Osteoblast (primary cell): ENCODE measurements around the gene CS. TPM values are rescaled to one million over a fixed set of nuclear protein-coding genes. Genes with fewer than 3 reads are reported as not detected.

Source experiments
- DNase-seq: peaks from one replicate; pipeline ENCODE4 v3.0.0; 2011; ENCODE audit warnings: low spot score, mixed read lengths; ENCODE audit not compliant: insufficient read length; ENCODE audit errors: missing footprints
- H2AFZ ChIP-seq: 2 replicates; pipeline ENCODE4 v1.6.0; 2011; ENCODE audit warnings: mild to moderate bottlenecking, low read length
- H3K27ac ChIP-seq: 2 replicates; pipeline ENCODE4 v1.5.1; 2011; ENCODE audit warnings: mild to moderate bottlenecking, low read depth, low read length, moderate library complexity
- H3K27me3 ChIP-seq: 2 replicates; pipeline ENCODE4 v1.6.0; 2012; ENCODE audit warnings: mild to moderate bottlenecking, control low read depth, inconsistent platforms, low read length, moderate library complexity; ENCODE audit not compliant: insufficient read depth
- H3K36me3 ChIP-seq: 2 replicates; pipeline ENCODE4 v1.5.1; 2011; ENCODE audit warnings: mild to moderate bottlenecking, low read length, control low read depth, moderate library complexity; ENCODE audit not compliant: insufficient read depth
- H3K4me1 ChIP-seq: 2 replicates; pipeline ENCODE4 v1.5.1; 2011; ENCODE audit warnings: mild to moderate bottlenecking, low read length, control low read depth, moderate library complexity; ENCODE audit not compliant: insufficient read depth
- H3K4me2 ChIP-seq: 2 replicates; pipeline ENCODE4 v1.6.0; 2011; ENCODE audit warnings: mild to moderate bottlenecking, low read length; ENCODE audit not compliant: insufficient read depth
- H3K4me3 ChIP-seq: fragments of 200-600 bp; sonication (generic); 3 replicates; pipeline ENCODE4 v1.5.1; 2012; ENCODE audit warnings: mild to moderate bottlenecking, low read length, inconsistent platforms; ENCODE audit not compliant: insufficient read depth
- H3K79me2 ChIP-seq: 2 replicates; pipeline ENCODE4 v1.6.0; 2012; ENCODE audit warnings: mild to moderate bottlenecking, low read length, control low read depth, inconsistent platforms; ENCODE audit not compliant: insufficient read depth
- H3K9me3 ChIP-seq: 2 replicates; pipeline ENCODE4 v1.5.1; 2011; ENCODE audit warnings: low read depth, low read length, control low read depth
- H4K20me1 ChIP-seq: 2 replicates; pipeline ENCODE4 v1.6.0; 2012; ENCODE audit warnings: mild to moderate bottlenecking, low read length, control low read depth; ENCODE audit not compliant: insufficient read depth
- total RNA-seq: library from RNA; depleted of rRNA; stranded (reverse); fragments of >200 nt; gene quantifications from 2 replicates; pipeline ENCODE4 v1.2.3, GENCODE V29; 2012
- TF ChIP-seq, protein P1 (sequence below): IDR thresholded peaks from 2 replicates; pipeline ENCODE4 v1.5.1; 2011; ENCODE audit warnings: mild to moderate bottlenecking, low read depth, low read length, moderate library complexity; ENCODE audit errors: extremely low read depth

The CS gene
- total RNA-seq, 1 donor = 106 TPM

DNA sequence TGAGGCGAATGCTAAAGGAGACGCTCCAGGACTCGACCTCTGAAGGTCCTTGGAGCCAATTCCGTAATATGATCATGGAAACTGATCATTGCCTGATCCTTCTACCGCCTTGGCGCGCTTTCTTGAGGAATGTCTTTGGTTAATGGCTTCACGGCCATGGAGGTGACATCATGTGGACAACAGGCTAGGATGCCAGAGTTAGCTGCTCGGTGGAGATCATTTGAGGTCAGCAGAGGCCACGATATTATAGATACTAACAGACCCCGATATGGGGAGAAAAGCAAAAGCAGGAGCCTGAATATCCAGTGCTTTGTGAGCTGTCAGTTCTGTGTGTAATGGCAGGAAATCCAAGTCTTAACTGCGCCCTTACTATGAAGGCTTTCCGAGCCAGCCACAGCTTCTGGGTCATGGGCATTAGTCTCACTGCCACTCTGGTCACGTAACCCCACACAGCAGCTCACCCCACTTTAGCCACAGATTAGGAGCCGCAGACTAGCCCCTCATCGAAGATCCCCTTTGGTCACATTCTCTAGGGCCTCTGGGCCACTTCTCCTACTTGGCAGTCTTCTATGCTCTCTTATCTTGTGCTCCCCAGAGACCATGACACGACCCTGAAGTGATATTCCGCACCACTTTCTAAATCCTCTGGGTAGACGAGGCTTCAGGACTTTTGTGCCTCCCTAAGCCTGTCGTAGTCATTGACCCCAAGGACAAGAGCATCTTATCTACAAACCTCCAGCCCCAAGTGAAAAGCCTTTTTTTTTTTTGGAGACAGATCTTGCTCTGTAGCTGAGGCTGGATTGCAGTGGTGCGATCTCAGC, 724 bp upstream of the CS start:
- Histone ChIP-seq H2AFZ (peak overlapping the region; percentile 96), H3K36me3 (peaks cover 12% of the 10 kb centered on the region), H3K27me3 (no peaks in the 10 kb centered on the region), H3K4me3 (peak overlapping the region; percentile 99), H3K79me2 (peaks cover 41% of the 10 kb centered on the region), H3K27ac (peak overlapping the region; percentile 89), H4K20me1 (peaks cover 16% of the 10 kb centered on the region), H3K4me1 (peaks cover 22% of the 10 kb centered on the region), H3K4me2 (peak overlapping the region; percentile 100), H3K9me3 (no peaks in the 10 kb centered on the region)
- TF ChIP-seq, protein P1, sequence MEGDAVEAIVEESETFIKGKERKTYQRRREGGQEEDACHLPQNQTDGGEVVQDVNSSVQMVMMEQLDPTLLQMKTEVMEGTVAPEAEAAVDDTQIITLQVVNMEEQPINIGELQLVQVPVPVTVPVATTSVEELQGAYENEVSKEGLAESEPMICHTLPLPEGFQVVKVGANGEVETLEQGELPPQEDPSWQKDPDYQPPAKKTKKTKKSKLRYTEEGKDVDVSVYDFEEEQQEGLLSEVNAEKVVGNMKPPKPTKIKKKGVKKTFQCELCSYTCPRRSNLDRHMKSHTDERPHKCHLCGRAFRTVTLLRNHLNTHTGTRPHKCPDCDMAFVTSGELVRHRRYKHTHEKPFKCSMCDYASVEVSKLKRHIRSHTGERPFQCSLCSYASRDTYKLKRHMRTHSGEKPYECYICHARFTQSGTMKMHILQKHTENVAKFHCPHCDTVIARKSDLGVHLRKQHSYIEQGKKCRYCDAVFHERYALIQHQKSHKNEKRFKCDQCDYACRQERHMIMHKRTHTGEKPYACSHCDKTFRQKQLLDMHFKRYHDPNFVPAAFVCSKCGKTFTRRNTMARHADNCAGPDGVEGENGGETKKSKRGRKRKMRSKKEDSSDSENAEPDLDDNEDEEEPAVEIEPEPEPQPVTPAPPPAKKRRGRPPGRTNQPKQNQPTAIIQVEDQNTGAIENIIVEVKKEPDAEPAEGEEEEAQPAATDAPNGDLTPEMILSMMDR = no peak
- DNase-seq = no peak

DNA sequence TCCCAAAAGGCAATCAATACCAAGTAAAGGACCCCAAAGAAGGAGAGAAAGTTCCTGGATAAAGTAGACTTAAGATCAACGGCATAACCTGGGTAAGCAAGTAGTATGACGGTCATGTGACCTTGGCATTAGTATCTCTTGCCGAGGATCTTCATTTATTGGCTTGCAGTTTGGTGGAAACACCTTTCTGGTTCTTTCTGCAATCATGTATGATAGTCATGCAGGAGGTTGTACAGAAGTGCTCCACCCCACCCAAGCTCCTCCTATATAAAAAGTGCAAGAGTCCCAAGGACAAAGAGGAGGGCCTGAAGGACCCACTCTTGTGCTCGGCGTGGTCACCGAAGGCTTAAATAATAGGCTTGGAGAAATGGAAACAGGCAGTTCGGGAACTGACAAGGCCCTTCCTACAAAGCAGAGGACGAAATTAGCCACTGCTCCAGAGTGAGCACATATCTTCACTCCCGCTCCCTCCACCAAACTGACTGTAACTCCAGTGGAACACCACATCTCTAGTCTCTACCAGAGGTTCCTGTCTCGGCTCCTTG, 750 bp downstream of the CS start:
- peak overlapping the region; percentile 99 for H3K4me3 ChIP-seq
- peaks cover 54% of the 10 kb centered on the region for H3K79me2 ChIP-seq
- H2AFZ ChIP-seq = peak overlapping the region; percentile 79
- peaks cover 9% of the 10 kb centered on the region for H3K36me3 ChIP-seq
- peaks cover 22% of the 10 kb centered on the region for H3K4me1 ChIP-seq
- TF ChIP-seq, protein P1 = no peak
- H4K20me1 ChIP-seq = peaks cover 20% of the 10 kb centered on the region
- peak overlapping the region; percentile 82 for H3K4me2 ChIP-seq
- H3K27me3 ChIP-seq = no peaks in the 10 kb centered on the region
- no peaks in the 10 kb centered on the region for H3K9me3 ChIP-seq
- DNase-seq = no peak
- peak overlapping the region; percentile 60 for H3K27ac ChIP-seq

DNA sequence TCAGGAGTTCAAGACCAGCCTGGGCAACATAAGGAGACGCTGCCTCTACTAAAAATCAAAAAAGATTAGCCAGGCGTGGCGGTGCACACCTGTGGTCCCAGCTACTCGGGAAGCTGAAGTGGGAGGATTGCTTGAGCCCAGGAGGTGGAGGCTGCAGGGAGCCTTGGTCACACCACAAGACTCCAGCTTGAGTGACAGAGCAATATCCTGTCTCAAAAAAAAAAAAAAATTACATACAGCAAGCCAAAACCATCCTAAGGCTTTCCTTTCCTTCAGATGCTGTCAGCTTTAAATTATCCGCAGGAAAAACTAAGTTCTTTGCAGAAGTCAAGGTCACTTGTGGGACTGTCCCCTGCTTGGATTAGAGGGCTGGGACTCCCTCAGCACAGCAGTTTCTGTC, 1.3 kb downstream of the CS start:
- H3K4me2 ChIP-seq = peak overlapping the region; percentile 82
- peaks cover 11% of the 10 kb centered on the region for H3K36me3 ChIP-seq
- H3K79me2 ChIP-seq = peaks cover 60% of the 10 kb centered on the region
- peaks cover 21% of the 10 kb centered on the region for H4K20me1 ChIP-seq
- H3K4me3 ChIP-seq = peak overlapping the region; percentile 99
- H2AFZ ChIP-seq = no peak overlapping the region
- no peak for DNase-seq
- no peak overlapping the region for H3K27ac ChIP-seq
- TF ChIP-seq, protein P1 = no peak
- no peaks in the 10 kb centered on the region for H3K9me3 ChIP-seq
- no peaks in the 10 kb centered on the region for H3K27me3 ChIP-seq
- peaks cover 22% of the 10 kb centered on the region for H3K4me1 ChIP-seq

DNA sequence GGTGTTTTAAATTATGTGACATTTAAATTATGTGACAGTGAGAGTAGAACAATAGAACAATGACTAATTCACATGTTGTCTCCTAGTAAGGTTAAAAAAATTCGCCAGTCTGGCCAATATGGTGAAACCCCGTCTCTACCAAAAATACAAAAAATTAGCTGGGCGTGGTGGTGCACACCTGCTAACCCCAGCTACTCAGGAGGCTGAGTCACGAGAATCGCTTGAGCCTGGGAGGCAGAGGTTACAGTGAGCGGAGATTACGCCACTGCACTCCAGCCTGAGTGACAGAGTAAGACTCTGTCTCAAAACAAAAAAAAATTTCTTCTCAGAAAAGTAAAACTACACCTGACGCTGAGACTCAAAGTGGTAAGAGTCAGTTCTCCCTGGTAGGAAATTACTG, 2.7 kb downstream of the CS start:
- Histone ChIP-seq H2AFZ (no peak overlapping the region), H3K4me2 (no peak overlapping the region), H3K79me2 (peaks cover 71% of the 10 kb centered on the region), H3K4me1 (peaks cover 22% of the 10 kb centered on the region), H3K9me3 (no peaks in the 10 kb centered on the region), H3K4me3 (no peak overlapping the region), H3K27me3 (no peaks in the 10 kb centered on the region), H4K20me1 (peaks cover 23% of the 10 kb centered on the region), H3K36me3 (peaks cover 11% of the 10 kb centered on the region), H3K27ac (no peak overlapping the region)
- no peak for DNase-seq
- TF ChIP-seq, protein P1 = no peak
